CD4-positive, alpha-beta T cell treated with Interleukin-4 for 4 hours (primary cell): ENCODE measurements around the gene ADAP1.
"Not testable (repeated sequence)": the region's sequence is repeated elsewhere in the genome, so short reads cannot be mapped to it uniquely, and the experiment has no call there.

Source experiments
- DNase-seq: peaks from one replicate; pipeline ENCODE4 v3.0.0-alpha.2; 2020

Gene ADAP1

GRCh38 chr7:875476-876076 is 78.9 kb downstream of the ADAP1 start:
- DNase-seq: no peak

- DNase-seq: no peak
Observed at GRCh38 chr7:875051-875450, 79.4 kb downstream of the ADAP1 start.

DNA sequence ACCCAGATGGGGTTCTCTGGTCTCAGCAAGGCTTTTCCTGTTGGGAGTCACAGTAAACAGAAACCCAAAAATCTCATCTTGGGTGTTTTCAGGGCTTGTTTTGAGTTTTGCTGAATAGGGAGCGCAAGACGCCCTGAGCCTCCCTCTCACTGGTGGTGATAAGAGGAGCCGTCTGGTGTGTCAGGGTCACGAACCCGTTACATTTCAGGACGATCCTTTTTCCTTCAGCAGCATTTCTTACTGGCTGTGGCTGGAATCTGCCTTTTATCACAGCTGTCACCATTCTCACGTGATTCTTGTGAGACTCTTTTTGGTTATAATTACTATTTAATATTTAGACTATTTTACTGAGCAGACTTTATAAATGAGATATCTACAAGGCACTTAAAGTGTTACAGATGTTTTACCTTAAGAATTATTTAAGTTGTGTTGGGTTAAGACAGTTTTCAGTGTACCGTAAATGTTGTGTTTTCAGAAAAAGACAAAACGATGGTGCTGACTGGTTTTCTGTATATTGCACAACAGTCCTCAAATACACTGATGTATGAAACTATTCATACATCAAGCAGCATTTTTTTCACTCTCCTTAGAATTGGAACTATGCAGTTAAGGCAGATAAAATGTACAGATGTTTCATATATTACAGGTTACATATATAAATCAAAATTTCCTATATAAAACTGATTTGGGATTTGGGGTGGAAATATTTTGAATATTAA is 80.3 kb downstream of the ADAP1 start:
- DNase-seq: no peak

DNA sequence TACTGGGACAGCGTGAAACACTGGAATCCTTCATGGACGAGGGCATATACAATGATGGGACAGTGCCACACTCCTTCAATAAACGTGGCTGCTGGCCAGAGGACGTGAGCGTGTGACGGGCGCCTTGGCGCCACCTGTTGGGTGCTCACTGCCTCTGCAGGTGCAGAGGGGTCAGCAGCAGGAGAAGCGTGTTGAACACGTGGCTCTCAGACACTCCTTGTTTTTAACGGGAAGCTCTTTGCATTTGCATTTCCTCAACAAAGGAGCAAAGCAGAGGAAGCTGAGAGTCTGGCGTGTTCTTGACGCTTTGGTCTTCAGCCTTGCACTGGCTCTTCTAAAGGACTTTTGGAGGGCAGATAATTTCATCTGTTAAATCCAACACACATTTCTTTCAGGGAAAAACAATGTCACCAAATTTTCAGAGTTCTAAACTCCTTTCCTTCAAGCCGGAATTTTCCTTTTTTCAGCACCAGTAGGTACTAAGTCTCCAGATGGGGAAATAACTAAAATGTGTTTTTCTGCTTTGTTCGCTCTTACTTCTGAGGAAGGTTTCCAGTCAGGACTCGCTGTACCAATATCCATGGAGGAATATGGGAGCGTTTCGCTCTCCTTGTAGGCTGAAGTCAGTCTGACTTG is 81.0 kb downstream of the ADAP1 start:
- DNase-seq: peak; percentile 73

DNA sequence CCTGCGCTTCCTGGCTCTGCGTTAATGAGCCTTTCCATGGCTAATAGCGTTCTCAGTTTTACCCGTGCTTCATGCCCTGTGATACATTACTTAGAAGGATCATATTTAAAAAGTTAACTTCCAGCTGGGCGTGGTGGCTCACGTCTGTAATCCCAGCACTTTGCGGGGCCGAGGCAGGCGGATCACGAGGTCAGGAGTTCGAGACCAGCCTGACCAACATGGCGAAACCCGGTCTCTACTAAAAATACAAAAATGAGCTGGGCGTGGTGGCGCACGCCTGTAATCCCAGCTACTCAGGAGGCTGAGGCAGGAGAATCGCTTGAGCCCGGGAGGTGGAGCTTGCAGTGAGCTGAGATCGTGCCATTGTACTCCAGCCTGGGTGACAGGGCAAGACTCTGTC is 81.8 kb downstream of the ADAP1 start:
- DNase-seq: not testable (repeated sequence)

DNA sequence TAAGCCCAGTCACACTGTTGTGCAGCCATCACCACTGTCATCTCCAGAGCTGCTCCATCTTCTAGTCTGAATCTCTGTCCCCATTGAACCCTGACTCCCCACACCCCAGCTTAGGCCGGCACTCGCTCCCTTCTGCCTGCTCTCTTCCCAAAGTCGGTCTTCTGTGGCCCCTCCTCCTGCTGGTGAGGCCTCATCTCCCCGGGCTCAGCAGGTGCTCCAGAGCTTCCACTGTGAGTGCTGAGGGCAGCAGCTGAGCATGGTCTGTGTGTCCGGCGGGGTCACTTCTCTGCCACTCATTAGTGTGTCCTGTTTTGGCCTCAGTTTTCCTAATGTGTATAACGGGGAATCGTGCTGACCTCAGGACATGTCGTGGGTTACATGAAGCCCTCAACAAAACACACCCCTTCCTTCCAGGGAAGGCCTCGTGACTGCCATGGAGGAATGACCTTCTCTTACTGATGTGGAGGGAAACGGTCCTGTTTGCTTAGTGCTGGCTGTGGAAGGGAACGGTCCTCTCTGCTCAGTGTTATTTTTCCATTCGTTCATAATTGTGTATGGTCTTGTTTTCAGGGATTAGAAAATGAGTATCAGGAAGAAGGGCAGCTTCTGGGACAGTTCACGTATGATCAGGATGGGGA is 82.5 kb downstream of the ADAP1 start:
- DNase-seq: no peak

GRCh38 chr7:869348-869747 is 85.1 kb downstream of the ADAP1 start:
- no peak for DNase-seq

DNA sequence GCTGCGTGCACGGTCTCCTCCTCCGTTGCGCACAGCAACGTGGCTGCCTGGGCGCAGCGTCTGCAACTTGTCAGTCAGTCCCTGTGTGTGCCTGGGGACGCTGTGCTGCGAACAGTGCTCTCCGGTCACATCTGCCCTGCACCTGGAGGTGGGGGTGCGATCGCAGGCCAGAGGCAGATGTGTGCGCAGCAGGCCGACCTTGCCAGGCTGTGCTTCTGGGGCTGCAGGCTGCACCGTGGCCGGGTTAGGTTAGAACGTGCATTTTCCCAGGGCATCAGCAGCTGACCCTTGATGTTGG is 86.3 kb downstream of the ADAP1 start:
- no peak for DNase-seq

- no peak for DNase-seq
Observed at GRCh38 chr7:867406-868188, 86.9 kb downstream of the ADAP1 start.

- no peak for DNase-seq
Observed at GRCh38 chr7:867001-867405, 87.5 kb downstream of the ADAP1 start.

DNA sequence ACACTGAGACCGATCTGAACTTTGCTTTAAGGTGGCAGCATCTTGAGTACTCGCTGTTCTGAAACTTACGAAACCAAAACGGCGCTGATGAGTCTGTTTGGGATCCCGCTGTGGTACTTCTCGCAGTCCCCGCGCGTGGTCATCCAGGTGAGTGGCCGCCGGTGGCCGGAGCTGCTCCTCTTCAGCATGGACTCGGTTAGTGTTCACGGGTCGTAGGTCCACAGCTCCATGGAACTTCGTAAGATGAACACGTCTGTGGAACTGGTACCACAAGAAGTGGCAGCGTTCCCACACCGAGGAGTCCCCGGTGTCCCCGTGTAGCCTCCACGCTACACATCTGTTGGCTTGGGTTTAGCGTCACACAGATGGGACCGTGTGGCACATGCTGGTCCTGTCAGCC is 88.6 kb downstream of the ADAP1 start:
- DNase-seq: no peak

DNA sequence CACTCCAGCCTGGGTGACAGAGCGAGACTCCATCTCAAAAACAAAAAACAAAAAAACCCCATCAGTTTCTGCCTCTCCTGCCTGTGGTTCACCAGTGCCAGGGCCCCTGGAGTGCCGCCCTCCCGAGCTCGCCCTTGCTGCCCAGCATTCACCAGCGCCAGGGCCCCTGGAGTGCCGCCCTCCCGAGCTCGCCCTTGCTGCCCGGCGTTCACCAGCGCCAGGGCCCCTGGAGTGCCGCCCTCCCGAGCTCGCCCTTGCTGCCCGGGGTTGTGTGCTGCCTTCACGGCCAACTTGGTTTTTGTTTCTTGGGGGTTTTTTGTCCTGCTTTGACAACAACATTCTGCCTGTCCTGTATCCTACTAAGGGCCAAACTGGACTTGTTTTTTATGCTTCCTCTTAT is 91.4 kb downstream of the ADAP1 start:
- DNase-seq: no peak

DNA sequence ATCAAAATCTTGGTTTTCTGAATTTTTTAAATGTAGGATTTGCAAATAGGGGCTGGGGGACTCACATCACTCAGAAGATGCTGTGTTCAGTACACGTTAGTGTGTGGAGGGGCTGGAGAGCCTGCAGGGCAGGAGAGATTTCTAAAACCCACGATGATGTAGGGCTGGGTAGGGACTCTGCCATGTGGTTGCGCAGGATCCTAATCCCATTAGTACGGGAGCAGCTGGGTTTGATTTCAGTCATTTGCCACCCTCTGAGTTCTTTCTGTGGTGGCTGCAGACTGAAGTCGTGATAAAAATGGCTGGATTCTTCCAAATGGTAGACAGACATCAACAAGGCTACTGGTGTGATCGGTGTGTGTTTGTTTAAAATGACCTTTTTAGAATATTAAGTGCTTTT is 92.3 kb downstream of the ADAP1 start:
- DNase-seq: no peak

DNA sequence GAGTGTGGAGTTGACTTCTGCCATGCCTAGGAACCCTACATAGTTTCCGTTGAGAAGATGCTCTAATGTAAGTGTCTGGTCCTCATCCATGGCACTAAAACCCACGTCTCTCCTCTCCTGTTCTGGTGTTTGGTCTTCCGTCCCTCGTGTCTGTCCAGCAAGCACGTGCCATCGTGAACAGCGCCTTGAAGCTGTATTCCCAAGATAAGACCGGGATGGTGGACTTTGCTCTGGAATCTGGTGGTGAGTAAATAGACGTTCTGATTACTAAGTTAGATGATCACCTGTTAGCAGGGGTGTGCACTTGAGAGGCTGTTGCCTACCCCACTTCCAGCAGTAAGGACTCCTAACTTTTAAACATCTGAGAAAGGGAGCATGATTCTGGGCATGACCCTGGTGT is 93.3 kb downstream of the ADAP1 start:
- no peak for DNase-seq

DNA sequence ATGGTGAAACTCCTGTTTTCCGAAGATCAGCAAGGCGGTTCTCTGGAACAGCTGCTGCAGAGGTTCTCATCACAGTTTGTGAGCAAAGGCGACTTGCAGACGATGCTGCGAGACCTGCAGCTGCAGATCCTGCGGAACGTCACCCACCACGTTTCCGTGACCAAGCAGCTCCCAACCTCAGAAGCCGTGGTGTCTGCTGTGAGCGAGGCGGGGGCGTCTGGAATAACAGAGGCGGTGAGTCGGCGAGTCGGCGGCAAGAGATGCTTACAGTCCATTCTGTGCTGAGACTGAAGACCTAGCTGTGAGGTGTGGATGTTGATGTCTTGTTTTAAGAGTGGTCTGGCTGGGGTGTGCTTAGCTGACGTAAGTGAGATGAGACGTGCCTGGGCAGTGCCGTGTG is 94.3 kb downstream of the ADAP1 start:
- no peak for DNase-seq

GRCh38 chr7:859359-860030 is 95.0 kb downstream of the ADAP1 start:
- DNase-seq: no peak

DNA sequence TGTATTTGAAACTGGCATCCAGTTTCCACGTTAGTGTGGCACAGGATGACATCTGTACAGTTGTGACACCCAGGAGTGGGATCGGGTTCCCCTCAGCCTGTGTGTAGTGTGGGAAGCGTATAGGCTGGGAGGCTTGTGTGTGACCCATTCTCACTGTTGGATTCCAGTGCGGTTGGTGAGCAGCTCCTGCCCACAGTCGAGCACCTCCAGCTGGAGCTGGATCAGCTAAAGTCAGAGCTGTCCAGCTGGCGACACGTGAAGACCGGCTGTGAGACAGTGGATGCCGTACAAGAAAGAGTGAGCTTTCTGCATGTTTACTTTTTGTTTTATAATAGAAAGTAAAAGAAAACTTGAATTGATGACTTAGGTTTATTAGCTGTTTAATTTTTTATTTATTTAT is 96.8 kb downstream of the ADAP1 start:
- DNase-seq: no peak

DNA sequence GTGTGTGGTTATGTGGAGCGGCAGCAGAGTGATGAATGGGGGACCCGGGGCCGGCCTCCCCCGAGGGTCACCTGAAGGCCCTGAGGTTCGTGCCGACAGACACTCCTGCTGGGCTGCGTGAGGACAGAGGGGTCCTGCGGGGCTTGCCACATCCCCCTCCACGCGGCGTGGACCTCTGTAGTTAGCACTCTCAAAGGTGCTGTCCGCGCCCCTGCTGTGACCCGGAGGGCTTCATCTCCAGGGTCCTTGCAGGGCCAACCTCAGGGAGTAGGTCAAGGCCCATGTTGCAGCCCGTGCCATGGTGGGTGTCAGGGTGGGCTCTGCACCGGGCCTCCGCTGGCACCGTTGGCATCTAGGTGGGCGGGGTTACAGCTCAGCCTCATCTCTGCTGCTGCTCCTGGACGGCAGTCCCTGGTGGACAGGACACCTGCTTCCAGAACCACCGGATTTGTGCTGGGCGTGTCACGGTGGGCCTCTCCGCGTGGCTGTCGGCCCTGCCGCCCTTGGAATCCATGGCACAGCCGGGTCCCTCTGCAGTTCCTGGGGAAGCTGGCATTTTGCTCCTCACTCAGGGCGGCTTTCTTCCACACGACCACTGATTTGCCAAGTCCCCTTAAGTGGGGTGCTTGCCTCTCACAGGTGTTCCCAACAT is 97.9 kb downstream of the ADAP1 start:
- no peak for DNase-seq

DNA sequence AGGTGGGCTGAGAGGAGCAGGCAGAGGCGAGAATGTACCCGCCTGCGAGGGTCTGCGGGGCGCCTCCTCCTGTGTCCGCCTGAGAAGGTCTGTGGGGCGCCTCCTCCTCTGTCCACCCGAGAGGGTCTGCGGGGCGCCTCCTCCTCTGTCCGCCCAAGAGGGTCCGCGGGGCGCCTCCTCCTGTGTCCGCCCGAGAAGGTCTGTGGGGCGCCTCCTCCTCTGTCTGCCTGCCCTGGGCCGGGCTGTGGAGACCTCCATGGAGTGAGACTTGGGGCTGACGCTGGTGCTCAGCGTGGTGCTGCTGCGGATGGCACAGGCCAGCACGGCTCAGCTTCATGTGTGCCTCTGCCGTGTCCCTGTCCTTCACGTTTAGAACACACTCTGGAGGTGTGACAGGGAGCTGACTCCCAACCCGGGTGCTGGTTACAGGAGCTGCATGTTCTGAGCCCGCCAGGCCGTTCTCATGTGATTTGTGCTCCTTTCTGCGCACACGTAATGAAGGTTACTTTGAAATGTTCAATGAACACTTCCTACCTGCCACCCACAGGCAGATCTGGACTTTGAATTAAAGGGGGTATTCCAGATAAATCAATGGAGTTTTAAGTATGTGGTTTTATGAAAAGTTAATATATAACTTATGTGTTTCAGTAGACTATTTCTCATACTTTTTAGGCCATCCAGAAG is 98.7 kb downstream of the ADAP1 start:
- DNase-seq: no peak

- DNase-seq: no peak
Observed at GRCh38 chr7:854118-854775, 100.2 kb downstream of the ADAP1 start.
